WERI-Rb-1 (cell line): Measurements from ENCODE around the gene CDC42EP1.

Experiments
- DNase-seq: peaks from one replicate; pipeline ENCODE4 v3.0.0-alpha.2; 2020
- H3K27ac ChIP-seq: fragments of 250-450 bp; sonication (Bioruptor Pico); 2 replicates; pipeline ENCODE4 v1.5.1; 2020; ENCODE audit warnings: mild to moderate bottlenecking, moderate library complexity
- H3K27me3 ChIP-seq: fragments of 250-450 bp; sonication (Bioruptor Pico); 2 replicates; pipeline ENCODE4 v1.5.1; 2021; ENCODE audit warnings: mild to moderate bottlenecking, low read depth, moderate library complexity; ENCODE audit not compliant: insufficient read depth, severe bottlenecking
- H3K36me3 ChIP-seq: fragments of 250-450 bp; sonication (Bioruptor Pico); 2 replicates; pipeline ENCODE4 v1.5.1; 2020; ENCODE audit warnings: mild to moderate bottlenecking, moderate library complexity
- H3K4me3 ChIP-seq: 2 replicates; pipeline ENCODE4 v1.5.1; 2011; ENCODE audit warnings: low read depth, mild to moderate bottlenecking, control low read depth, low read length
- H3K9me3 ChIP-seq: fragments of 250-450 bp; sonication (Bioruptor Pico); 2 replicates; pipeline ENCODE4 v1.5.1; 2021; ENCODE audit warnings: mild to moderate bottlenecking, moderate library complexity; ENCODE audit not compliant: severe bottlenecking
- TF ChIP-seq, protein P1 (sequence below): IDR thresholded peaks from 2 replicates; pipeline ENCODE4 v1.5.1; 2011; ENCODE audit warnings: low read depth, mild to moderate bottlenecking, control low read depth, inconsistent platforms, low read length

CDC42EP1 gene

DNA sequence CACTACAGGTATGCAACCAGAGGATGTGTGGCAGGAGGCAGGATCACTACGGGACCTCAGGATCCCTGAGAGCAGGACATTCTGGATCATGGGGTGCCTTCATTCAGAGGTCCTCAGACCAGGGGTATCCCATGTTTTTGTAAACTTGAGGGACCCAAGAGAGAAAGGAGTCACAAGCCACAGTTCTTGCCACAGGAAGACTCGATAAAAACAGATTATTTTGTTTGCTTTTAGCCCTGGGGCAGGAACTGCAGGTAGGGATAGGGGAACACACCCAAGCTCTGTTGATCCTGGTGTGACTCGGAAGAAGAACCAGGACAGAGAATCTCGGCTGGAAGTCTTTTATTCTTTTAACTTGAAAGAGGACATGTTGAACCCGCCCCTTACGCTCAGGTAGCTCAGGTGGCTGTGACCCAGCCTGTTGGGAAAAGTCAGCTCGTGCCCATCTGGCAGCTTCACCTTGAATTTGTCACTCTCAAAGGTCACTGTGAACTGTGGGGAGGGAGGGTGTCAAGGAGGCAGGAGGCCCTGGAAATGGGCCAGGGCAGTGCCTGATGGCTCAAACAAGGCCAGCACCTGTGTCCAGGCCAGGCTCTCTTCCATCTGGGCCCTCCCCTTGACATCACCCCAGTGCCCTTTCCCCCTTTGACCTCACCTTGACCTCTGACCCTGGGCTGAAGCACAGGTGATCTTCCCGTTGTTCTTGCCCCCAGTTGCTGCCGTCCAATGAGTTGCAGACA is 9.8 kb downstream of the CDC42EP1 start:
- TF ChIP-seq, protein P1, sequence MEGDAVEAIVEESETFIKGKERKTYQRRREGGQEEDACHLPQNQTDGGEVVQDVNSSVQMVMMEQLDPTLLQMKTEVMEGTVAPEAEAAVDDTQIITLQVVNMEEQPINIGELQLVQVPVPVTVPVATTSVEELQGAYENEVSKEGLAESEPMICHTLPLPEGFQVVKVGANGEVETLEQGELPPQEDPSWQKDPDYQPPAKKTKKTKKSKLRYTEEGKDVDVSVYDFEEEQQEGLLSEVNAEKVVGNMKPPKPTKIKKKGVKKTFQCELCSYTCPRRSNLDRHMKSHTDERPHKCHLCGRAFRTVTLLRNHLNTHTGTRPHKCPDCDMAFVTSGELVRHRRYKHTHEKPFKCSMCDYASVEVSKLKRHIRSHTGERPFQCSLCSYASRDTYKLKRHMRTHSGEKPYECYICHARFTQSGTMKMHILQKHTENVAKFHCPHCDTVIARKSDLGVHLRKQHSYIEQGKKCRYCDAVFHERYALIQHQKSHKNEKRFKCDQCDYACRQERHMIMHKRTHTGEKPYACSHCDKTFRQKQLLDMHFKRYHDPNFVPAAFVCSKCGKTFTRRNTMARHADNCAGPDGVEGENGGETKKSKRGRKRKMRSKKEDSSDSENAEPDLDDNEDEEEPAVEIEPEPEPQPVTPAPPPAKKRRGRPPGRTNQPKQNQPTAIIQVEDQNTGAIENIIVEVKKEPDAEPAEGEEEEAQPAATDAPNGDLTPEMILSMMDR: no peak
- Histone ChIP-seq H3K36me3 (0 out of 2 replicates have a peak, but pooled peaks cover 3% of the 10 kb centered on the region), H3K4me3 (no peak overlapping the region), H3K27me3 (no peaks in the 10 kb centered on the region), H3K9me3 (no peaks in the 10 kb centered on the region), H3K27ac (no peak overlapping the region)
- no peak for DNase-seq

- TF ChIP-seq, protein P1: no peak
- DNase-seq: no peak
- H3K36me3 ChIP-seq: 0 out of 2 replicates have a peak, but pooled peaks cover 3% of the 10 kb centered on the region
- no peaks in the 10 kb centered on the region for H3K27me3 ChIP-seq
- H3K4me3 ChIP-seq: no peak overlapping the region
- H3K27ac ChIP-seq: no peak overlapping the region
- H3K9me3 ChIP-seq: no peaks in the 10 kb centered on the region
These were observed 10.3 kb downstream of the CDC42EP1 start for GRCh38 chr22:37570661-37570976.

- H3K27me3 ChIP-seq: no peaks in the 10 kb centered on the region
- TF ChIP-seq, protein P1: no peak
- 0 out of 2 replicates have a peak, but pooled peaks cover 3% of the 10 kb centered on the region for H3K36me3 ChIP-seq
- H3K4me3 ChIP-seq: no peak overlapping the region
- H3K27ac ChIP-seq: no peak overlapping the region
- DNase-seq: no peak
- no peaks in the 10 kb centered on the region for H3K9me3 ChIP-seq
These were observed 11.1 kb downstream of the CDC42EP1 start for GRCh38 chr22:37571258-37571991.

DNA sequence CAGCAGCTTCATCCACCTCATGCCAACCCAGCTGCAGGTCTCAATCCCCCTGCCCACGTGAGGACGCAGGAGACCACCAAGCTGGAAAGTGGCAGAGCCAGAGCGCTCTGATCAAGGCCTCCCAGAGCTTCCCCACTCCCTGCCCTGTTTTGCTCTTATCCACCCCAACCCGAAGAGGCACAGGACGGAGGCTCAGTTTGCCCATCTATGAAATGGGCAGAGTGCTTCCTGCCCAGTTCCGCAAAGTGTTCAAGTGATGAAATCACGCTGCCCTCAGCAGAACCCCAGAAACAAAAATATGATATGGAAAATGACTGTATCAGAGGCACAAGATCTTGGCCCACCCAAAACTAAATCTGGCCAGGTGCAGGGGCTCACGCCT is 11.7 kb downstream of the CDC42EP1 start:
- no peak for DNase-seq
- H3K4me3 ChIP-seq: no peak overlapping the region
- H3K27me3 ChIP-seq: no peaks in the 10 kb centered on the region
- no peaks in the 10 kb centered on the region for H3K36me3 ChIP-seq
- TF ChIP-seq, protein P1: no peak
- H3K9me3 ChIP-seq: no peaks in the 10 kb centered on the region
- no peak overlapping the region for H3K27ac ChIP-seq

GRCh38 chr22:37575490-37576003 is 15.3 kb downstream of the CDC42EP1 start:
- H3K27me3 ChIP-seq: no peaks in the 10 kb centered on the region
- no peaks in the 10 kb centered on the region for H3K9me3 ChIP-seq
- H3K27ac ChIP-seq: no peak overlapping the region
- H3K36me3 ChIP-seq: no peaks in the 10 kb centered on the region
- DNase-seq: no peak
- no peak overlapping the region for H3K4me3 ChIP-seq
- TF ChIP-seq, protein P1: no peak
